ENCODE results near the gene ZNF605. TPM values are rescaled to one million over a fixed set of nuclear protein-coding genes. Genes with fewer than 3 reads are reported as not detected.

ZNF605 gene
- total and polyA plus RNA-seq, 2 donors (not counting 3 experiments of a cell fraction or from before 2014, with no cell fraction given): 2.4 to 11.3 TPM

- H3K4me1 ChIP-seq (ENCODE audit: control insufficient read depth, extremely low read depth, insufficient read depth, low read length): no peaks in the 10 kb centered on the region
- no peaks in the 10 kb centered on the region for H3K79me2 ChIP-seq (ENCODE audit: control insufficient read depth, insufficient read depth, low read length)
- no peak for FAIRE-seq
- BruUV-seq (replicated peaks): no TSS peak
- no peaks in the 10 kb centered on the region for H4K20me1 ChIP-seq (replicated peaks; ENCODE audit: control insufficient read depth, extremely low read depth, insufficient read depth, low read length)
- TF ChIP-seq MAX (IDR thresholded peaks at IDR 0.05; ENCODE audit: insufficient read depth, insufficient read length): no peak
- no peak for TF ChIP-seq POLR2AphosphoS5 (IDR thresholded peaks at IDR 0.05; ENCODE audit: insufficient read depth, low read depth, low read length)
- no peak for TF ChIP-seq MYC (IDR thresholded peaks at IDR 0.05; ENCODE audit: low read depth, low read length)
- no peak for TF ChIP-seq CTCF (IDR thresholded peaks at IDR 0.05; ENCODE audit: extremely low read depth in 1 of 2, insufficient read depth in 1 of 2, low read depth in 1 of 2, low read length in 2 of 2)
- TF ChIP-seq GATA2 (IDR thresholded peaks at IDR 0.05; ENCODE audit: insufficient read depth, insufficient read length, low read depth, low read length): no peak
- no peak for TF ChIP-seq FOS (IDR thresholded peaks at IDR 0.05; ENCODE audit: borderline replicate concordance, insufficient read depth, low read length)
- TF ChIP-seq JUN (IDR thresholded peaks at IDR 0.05; ENCODE audit: borderline replicate concordance, insufficient read depth, insufficient read length, low read depth): no peak
- TF ChIP-seq EZH2 (IDR thresholded peaks at IDR 0.05; ENCODE audit: borderline replicate concordance, low read depth, low read length, severe bottlenecking): no peak
- no peak for TF ChIP-seq POLR2A (IDR thresholded peaks at IDR 0.05; ENCODE audit: low read depth, low read length)
- no peak overlapping the region for H3K4me2 ChIP-seq (ENCODE audit: insufficient read depth, low read length)
- intact Hi-C loops (cut with micrococcal nuclease) (no loop called here), dilution Hi-C loops (cut with MboI; ENCODE audit: extremely low pct_ligation_motif_present, low sequenced_read_pairs) (no loop called here)
- H3K36me3 ChIP-seq (ENCODE audit: control insufficient read depth in 2 of 2, extremely low read depth in 1 of 2, insufficient read depth in 2 of 2, low read length in 2 of 2): no peaks in the 10 kb centered on the region
- no peaks in the 10 kb centered on the region for H3K27me3 ChIP-seq (ENCODE audit: control insufficient read depth in 2 of 2, insufficient read depth in 2 of 2, low read length in 2 of 2)
- no peak overlapping the region for H3K27ac ChIP-seq (ENCODE audit: insufficient read depth, low read depth, low read length)
- H3K4me3 ChIP-seq (replicated peaks in 1 of 3; ENCODE audit: insufficient read depth in 1 of 3, low read depth in 1 of 3, low read length in 3 of 3): no peak overlapping the region
- no peaks in the 10 kb centered on the region for H3K9me1 ChIP-seq (replicated peaks; ENCODE audit: control insufficient read depth, extremely low read depth, insufficient read depth, low read length)
- DNase-seq (ENCODE audit: low read depth, low spot score): no peak
- ChIA-PET POLR2A (no interaction called here), CTCF (no interaction called here)
- peaks cover 27% of the 10 kb centered on the region for H3K9me3 ChIP-seq (replicated peaks; ENCODE audit: control insufficient read depth, insufficient read depth, low read length)
- no peak overlapping the region for H2AFZ ChIP-seq (ENCODE audit: low read depth, low read length)
- H3K9ac ChIP-seq (replicated peaks; ENCODE audit: extremely low read depth, insufficient read depth, low read length): no peak overlapping the region
These were observed 30.3 kb downstream of the ZNF605 start for GRCh38 chr12:132925597-132926414.
